ENCODE results near the gene BTBD16. TPM values are rescaled to one million over a fixed set of nuclear protein-coding genes. Genes with fewer than 3 reads are reported as not detected.
A peak's percentile ranks its signal among the peaks of the same experiment; 100 is the strongest.

Gene BTBD16
- total RNA-seq, 1 experiment from 2014 or later = not detected

DNA sequence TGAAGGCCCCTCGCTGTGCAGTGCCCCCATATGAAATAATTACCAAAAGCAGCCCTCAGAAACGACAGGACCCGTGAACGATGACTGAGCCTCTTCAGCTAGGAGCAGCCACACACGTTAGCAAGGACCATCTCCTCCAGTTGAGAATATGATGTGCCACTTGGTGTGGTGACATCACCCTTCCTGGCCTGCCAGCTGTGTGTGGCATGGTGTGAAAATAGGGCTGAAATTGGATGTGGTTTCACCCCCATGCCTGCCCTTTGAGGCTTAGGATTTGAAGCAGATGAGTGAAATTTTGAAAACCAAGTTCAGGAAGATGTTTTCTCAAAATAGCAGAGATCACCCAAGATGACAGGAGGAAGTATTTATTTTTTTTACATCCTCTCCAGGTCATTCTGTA is 49.1 kb upstream of the BTBD16 start:
- H3K4me1 ChIP-seq (ENCODE audit: insufficient read depth, low read length) = no peaks in the 10 kb centered on the region
- TF ChIP-seq, protein P1, sequence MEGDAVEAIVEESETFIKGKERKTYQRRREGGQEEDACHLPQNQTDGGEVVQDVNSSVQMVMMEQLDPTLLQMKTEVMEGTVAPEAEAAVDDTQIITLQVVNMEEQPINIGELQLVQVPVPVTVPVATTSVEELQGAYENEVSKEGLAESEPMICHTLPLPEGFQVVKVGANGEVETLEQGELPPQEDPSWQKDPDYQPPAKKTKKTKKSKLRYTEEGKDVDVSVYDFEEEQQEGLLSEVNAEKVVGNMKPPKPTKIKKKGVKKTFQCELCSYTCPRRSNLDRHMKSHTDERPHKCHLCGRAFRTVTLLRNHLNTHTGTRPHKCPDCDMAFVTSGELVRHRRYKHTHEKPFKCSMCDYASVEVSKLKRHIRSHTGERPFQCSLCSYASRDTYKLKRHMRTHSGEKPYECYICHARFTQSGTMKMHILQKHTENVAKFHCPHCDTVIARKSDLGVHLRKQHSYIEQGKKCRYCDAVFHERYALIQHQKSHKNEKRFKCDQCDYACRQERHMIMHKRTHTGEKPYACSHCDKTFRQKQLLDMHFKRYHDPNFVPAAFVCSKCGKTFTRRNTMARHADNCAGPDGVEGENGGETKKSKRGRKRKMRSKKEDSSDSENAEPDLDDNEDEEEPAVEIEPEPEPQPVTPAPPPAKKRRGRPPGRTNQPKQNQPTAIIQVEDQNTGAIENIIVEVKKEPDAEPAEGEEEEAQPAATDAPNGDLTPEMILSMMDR (conservative IDR thresholded peaks at IDR 0.05) = no peak
- no peak overlapping the region for H2BK12ac ChIP-seq (ENCODE audit: insufficient read length, low read depth, low read length)
- no peaks in the 10 kb centered on the region for H3K79me1 ChIP-seq (ENCODE audit: insufficient read depth, low read depth, low read length, poor library complexity, severe bottlenecking)
- Mint-ChIP-seq H3K36me3 (ENCODE audit: insufficient read depth in 1 of 3, low read depth in 3 of 3) (peaks cover 43 to 73% (median 67%) of the 10 kb centered on the region in 3 experiments), H3K27ac (peak overlapping the region in 1 of 3 experiments; percentile 63; a peak in 1 of 7 replicates), H3K4me1 (no peaks in the 10 kb centered on the region), H3K9me3 (no peaks in the 10 kb centered on the region), H3K27me3 (ENCODE audit: low read depth) (no peaks in the 10 kb centered on the region), H3K4me3 (no peak overlapping the region)
- no peaks in the 10 kb centered on the region for H3K9me3 ChIP-seq (ENCODE audit: control insufficient read depth, low read depth, low read length)
- no peak overlapping the region for H3K4ac ChIP-seq (ENCODE audit: low read depth, low read length)
- H2BK15ac ChIP-seq (ENCODE audit: low read depth, low read length) = no peak overlapping the region
- no peak overlapping the region for H3K23ac ChIP-seq (ENCODE audit: insufficient read length, low read depth, low read length)
- H3K23me2 ChIP-seq (ENCODE audit: insufficient read length, low read depth, low read length, poor library complexity, severe bottlenecking) = no peaks in the 10 kb centered on the region
- H2BK5ac ChIP-seq (ENCODE audit: insufficient read length, low read length) = no peak overlapping the region
- no peaks in the 10 kb centered on the region for H3K79me2 ChIP-seq (ENCODE audit: insufficient read depth, low read length)
- no peak overlapping the region for H3K9ac ChIP-seq (ENCODE audit: extremely low read depth, insufficient read length, low read length)
- no peak overlapping the region for H3T11ph ChIP-seq (ENCODE audit: low read length)
- no peak overlapping the region for H2BK20ac ChIP-seq (ENCODE audit: low read depth, low read length, poor library complexity, severe bottlenecking)
- H4K20me1 ChIP-seq (ENCODE audit: control insufficient read depth, insufficient read depth, insufficient read length) = no peaks in the 10 kb centered on the region
- H3K27me3 ChIP-seq (ENCODE audit: insufficient read depth, low read length) = no peaks in the 10 kb centered on the region
- no peak overlapping the region for H3K27ac ChIP-seq (ENCODE audit: insufficient read length, low read depth, low read length)
- H3K18ac ChIP-seq (ENCODE audit: insufficient read length, low read depth, low read length) = no peak overlapping the region
- no CpG with 5 or more reads among the region's 5 CpGs for WGBS (ENCODE audit: extremely low coverage, insufficient read length, low lambda C conversion rate)
- H2AK5ac ChIP-seq (ENCODE audit: insufficient read length, low read length) = no peak overlapping the region
- no peak overlapping the region for H3K56ac ChIP-seq (ENCODE audit: insufficient read length, low read depth, low read length)
- no peak overlapping the region for H3K14ac ChIP-seq (ENCODE audit: insufficient read depth, low read length)
- no peak overlapping the region for H4K8ac ChIP-seq (replicated peaks; ENCODE audit: insufficient read length, low read depth, low read length)
- H4K91ac ChIP-seq (ENCODE audit: insufficient read length, low read depth, low read length) = no peak overlapping the region
- no peak for DNase-seq
- H4K5ac ChIP-seq (ENCODE audit: insufficient read length, low read depth, low read length) = no peak overlapping the region
- H2BK120ac ChIP-seq (ENCODE audit: low read depth, low read length, poor library complexity, severe bottlenecking) = no peak overlapping the region
- H3K4me2 ChIP-seq (ENCODE audit: insufficient read depth, insufficient read length, low read length) = no peak overlapping the region
- H2AFZ ChIP-seq (ENCODE audit: low read length) = no peak overlapping the region
